ENCODE results near the gene ASIC4. TPM values are rescaled to one million over a fixed set of nuclear protein-coding genes. Genes with fewer than 3 reads are reported as not detected.

The ASIC4 gene
- total and polyA plus RNA-seq, 9 of the 15 experiments (the other 6 are each of a cell fraction or from before 2014, with no cell fraction given): 0.07 to 19.2 (median 4.8) TPM

DNA sequence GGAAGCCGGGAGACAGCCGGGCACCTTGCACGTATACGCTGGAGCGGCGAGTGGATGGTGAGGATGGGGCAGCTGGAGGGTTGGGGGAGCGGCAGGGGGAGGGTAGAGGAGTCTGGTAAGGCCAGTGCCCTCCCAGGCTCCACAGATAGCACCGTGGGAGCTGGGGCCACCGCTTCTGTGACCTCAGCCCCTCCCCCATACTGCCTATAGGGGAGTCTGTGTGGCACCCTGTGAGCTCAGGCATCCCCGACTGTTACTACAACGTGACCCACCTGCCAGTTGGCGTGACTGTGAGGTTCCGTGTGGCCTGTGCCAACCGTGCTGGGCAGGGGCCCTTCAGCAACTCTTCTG lies 25.5 kb upstream of the ASIC4 start (continued):
- TF ChIP-seq, protein P1, sequence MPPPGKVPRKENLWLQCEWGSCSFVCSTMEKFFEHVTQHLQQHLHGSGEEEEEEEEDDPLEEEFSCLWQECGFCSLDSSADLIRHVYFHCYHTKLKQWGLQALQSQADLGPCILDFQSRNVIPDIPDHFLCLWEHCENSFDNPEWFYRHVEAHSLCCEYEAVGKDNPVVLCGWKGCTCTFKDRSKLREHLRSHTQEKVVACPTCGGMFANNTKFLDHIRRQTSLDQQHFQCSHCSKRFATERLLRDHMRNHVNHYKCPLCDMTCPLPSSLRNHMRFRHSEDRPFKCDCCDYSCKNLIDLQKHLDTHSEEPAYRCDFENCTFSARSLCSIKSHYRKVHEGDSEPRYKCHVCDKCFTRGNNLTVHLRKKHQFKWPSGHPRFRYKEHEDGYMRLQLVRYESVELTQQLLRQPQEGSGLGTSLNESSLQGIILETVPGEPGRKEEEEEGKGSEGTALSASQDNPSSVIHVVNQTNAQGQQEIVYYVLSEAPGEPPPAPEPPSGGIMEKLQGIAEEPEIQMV (tag; conservative IDR thresholded peaks at IDR 0.05; ENCODE audit: low read depth): no peak

DNA sequence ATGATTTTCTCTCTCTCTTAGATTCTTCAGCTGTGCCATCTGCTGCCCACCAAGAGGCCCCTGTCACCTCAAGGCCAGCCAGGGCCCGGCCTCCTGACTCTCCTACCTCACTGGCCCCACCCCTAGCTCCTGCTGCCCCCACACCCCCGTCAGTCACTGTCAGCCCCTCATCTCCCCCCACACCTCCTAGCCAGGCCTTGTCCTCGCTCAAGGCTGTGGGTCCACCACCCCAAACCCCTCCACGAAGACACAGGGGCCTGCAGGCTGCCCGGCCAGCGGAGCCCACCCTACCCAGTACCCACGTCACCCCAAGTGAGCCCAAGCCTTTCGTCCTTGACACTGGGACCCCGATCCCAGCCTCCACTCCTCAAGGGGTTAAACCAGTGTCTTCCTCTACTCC lies 25.0 kb upstream of the ASIC4 start:
- CTCF ChIA-PET (ENCODE audit: low intra/inter-chr PET ratio): no interaction called here
- H3K9me1 ChIP-seq (ENCODE audit: control insufficient read depth, insufficient read depth, low read length): no peaks in the 10 kb centered on the region
- in situ Hi-C loops (cut with MboI) (no loop called here), intact Hi-C loops (cut with micrococcal nuclease) (no loop called here)
- H4K20me1 ChIP-seq (replicated peaks; ENCODE audit: control insufficient read depth, insufficient read depth, low read length): no peaks in the 10 kb centered on the region
- no peak overlapping the region for H3K27ac ChIP-seq (ENCODE audit: extremely low read depth, low read depth, low read length)
- no peaks in the 10 kb centered on the region for H3K36me3 ChIP-seq (ENCODE audit: control insufficient read depth, insufficient read depth, low read length)
- no peak for DNase-seq (ENCODE audit: extremely low read depth in 1 of 4, low spot score in 3 of 4)
- peaks cover 6 to 49% of the 10 kb centered on the region in 2 experiments; a peak in 3 of 5 replicates for H3K4me1 ChIP-seq (replicated peaks in 1 of 2; ENCODE audit: control insufficient read depth in 2 of 2, insufficient read depth in 2 of 2, low read length in 2 of 2)
- H3K4me3 ChIP-seq: no peak overlapping the region
- no TSS peak for BruUV-seq (replicated peaks)
- no peak overlapping the region for H2AFZ ChIP-seq (ENCODE audit: low read depth, low read length)
- no CpG with 5 or more reads among the region's 9 CpGs for WGBS (ENCODE audit: insufficient coverage, low coverage, missing lambda C conversion rate)
- H3K9ac ChIP-seq (ENCODE audit: insufficient read depth in 1 of 2, low read depth in 2 of 2, low read length in 2 of 2): no peak overlapping the region
- no peaks in the 10 kb centered on the region for H3K9me3 ChIP-seq (replicated peaks; ENCODE audit: control insufficient read depth, insufficient read depth, low read depth, low read length)
- FAIRE-seq: no peak
- H3K4me2 ChIP-seq (ENCODE audit: insufficient read depth, low read length): no peak overlapping the region
- H3K27me3 ChIP-seq (ENCODE audit: control insufficient read depth in 2 of 2, insufficient read depth in 2 of 2, low read length in 2 of 2): no peaks in the 10 kb centered on the region
- POLR2A ChIA-PET: no interaction called here
- H3K79me2 ChIP-seq (ENCODE audit: control insufficient read depth, insufficient read depth, low read length): no peaks in the 10 kb centered on the region
- ATAC-seq: no peak
- TF ChIP-seq HCFC1 (IDR thresholded peaks at IDR 0.05; ENCODE audit: low read depth, low read length) (no peak), RAD21 (CRISPR knock-in tag; conservative IDR thresholded peaks at IDR 0.05 in 1 of 2, IDR thresholded peaks at IDR 0.05 in 1 of 2) (no peak), SMARCA4 (IDR thresholded peaks at IDR 0.05) (no peak), TFAM (CRISPR knock-in tag; conservative IDR thresholded peaks at IDR 0.05) (no peak), EWSR1 (IDR thresholded peaks at IDR 0.05; ENCODE audit: borderline replicate concordance, low read depth, partially characterized antibody) (no peak)
- TF ChIP-seq, protein P2, sequence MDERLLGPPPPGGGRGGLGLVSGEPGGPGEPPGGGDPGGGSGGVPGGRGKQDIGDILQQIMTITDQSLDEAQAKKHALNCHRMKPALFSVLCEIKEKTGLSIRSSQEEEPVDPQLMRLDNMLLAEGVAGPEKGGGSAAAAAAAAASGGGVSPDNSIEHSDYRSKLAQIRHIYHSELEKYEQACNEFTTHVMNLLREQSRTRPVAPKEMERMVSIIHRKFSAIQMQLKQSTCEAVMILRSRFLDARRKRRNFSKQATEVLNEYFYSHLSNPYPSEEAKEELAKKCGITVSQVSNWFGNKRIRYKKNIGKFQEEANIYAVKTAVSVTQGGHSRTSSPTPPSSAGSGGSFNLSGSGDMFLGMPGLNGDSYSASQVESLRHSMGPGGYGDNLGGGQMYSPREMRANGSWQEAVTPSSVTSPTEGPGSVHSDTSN (CRISPR knock-in tag; IDR thresholded peaks at IDR 0.05; ENCODE audit: low read depth): no peak
- TF ChIP-seq, protein P2 (tag; conservative IDR thresholded peaks at IDR 0.05; ENCODE audit: low read depth): no peak
- TF ChIP-seq, protein P3, sequence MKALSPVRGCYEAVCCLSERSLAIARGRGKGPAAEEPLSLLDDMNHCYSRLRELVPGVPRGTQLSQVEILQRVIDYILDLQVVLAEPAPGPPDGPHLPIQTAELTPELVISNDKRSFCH (CRISPR knock-in tag; IDR thresholded peaks at IDR 0.05): no peak
- TF ChIP-seq, protein P3 (tag; IDR thresholded peaks at IDR 0.05): no peak

Data from K562 (cell line).